Brain microvascular endothelial cell (primary cell): ENCODE measurements around the gene TMEM63B.
A peak's percentile ranks its signal among the peaks of the same experiment; 100 is the strongest.

Source experiments
- DNase-seq: peaks from one replicate; pipeline ENCODE4 v3.0.0-alpha.2; 2020
- H3K27ac ChIP-seq: fragments of 250-450 bp; sonication (Bioruptor Pico); 2 replicates; pipeline ENCODE4 v1.5.1; 2020; ENCODE audit warnings: mild to moderate bottlenecking, moderate library complexity
- H3K27me3 ChIP-seq: fragments of 250-450 bp; sonication (Bioruptor Pico); replicated peaks from 2 replicates; pipeline ENCODE4 v1.5.1; 2020; ENCODE audit warnings: mild to moderate bottlenecking
- H3K36me3 ChIP-seq: fragments of 250-450 bp; sonication (Bioruptor Pico); replicated peaks from 2 replicates; pipeline ENCODE4 v1.5.1; 2020; ENCODE audit warnings: mild to moderate bottlenecking
- H3K4me3 ChIP-seq: 2 replicates; pipeline ENCODE4 v1.5.1; 2011; ENCODE audit warnings: low read depth, mild to moderate bottlenecking, control low read depth, low read length, moderate library complexity
- in situ Hi-C: cut with HindIII; loops from 2 replicates; pipeline ENCODE4 v1.10.0; 2017; ENCODE audit warnings: low sequenced_read_pairs, low pct_ligation_motif_present
- TF ChIP-seq, protein P1 (sequence below): IDR thresholded peaks from 2 replicates; pipeline ENCODE4 v1.5.1; 2011; ENCODE audit warnings: low read depth, mild to moderate bottlenecking, moderate library complexity, low read length, control low read depth, inconsistent platforms; ENCODE audit errors: missing control alignments

Gene TMEM63B

DNA sequence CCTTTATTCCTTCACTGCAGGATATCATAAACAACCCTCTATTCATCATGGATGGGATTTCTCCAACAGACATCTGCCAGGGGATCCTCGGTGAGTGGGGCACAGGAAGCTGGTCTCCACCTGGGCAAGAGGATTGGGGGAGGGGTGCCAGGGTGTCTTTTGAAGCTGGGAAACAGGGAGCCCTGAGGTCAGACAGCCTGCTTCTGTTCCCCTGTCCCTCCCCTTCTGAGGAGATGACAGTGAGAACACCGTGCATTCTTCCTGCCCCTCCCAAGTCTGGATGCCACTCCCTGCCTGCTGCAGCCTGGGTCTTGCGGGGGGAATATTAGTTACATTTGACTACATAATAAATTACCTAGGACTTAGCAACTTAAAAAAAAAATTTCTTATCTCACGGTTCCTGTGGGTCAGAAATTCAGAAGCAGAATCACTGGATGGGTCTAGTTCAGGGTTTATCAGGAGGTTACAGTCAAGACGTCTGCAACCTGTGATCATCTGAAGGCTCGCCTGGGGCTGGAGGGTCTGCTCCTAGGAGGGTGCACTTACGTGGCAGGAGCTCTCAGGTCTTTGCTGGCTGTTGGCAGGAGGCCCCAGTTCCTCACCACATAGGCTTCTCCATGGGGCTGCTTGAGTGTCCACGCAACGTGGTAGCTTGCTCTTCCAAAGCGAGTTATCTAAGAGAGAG lies 42.7 kb downstream of the TMEM63B start:
- Histone ChIP-seq H3K36me3 (no peaks in the 10 kb centered on the region), H3K4me3 (no peak overlapping the region), H3K27ac (no peak overlapping the region), H3K27me3 (peaks cover 5% of the 10 kb centered on the region)
- DNase-seq, result no peak
- in situ Hi-C loops, result no loop called here
- TF ChIP-seq, protein P1, sequence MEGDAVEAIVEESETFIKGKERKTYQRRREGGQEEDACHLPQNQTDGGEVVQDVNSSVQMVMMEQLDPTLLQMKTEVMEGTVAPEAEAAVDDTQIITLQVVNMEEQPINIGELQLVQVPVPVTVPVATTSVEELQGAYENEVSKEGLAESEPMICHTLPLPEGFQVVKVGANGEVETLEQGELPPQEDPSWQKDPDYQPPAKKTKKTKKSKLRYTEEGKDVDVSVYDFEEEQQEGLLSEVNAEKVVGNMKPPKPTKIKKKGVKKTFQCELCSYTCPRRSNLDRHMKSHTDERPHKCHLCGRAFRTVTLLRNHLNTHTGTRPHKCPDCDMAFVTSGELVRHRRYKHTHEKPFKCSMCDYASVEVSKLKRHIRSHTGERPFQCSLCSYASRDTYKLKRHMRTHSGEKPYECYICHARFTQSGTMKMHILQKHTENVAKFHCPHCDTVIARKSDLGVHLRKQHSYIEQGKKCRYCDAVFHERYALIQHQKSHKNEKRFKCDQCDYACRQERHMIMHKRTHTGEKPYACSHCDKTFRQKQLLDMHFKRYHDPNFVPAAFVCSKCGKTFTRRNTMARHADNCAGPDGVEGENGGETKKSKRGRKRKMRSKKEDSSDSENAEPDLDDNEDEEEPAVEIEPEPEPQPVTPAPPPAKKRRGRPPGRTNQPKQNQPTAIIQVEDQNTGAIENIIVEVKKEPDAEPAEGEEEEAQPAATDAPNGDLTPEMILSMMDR, result no peak

GRCh38 chr6:44171899-44172546 lies 44.7 kb downstream of the TMEM63B start:
- in situ Hi-C loops, result no loop called here
- H3K27ac ChIP-seq, result no peak overlapping the region
- H3K36me3 ChIP-seq, result no peaks in the 10 kb centered on the region
- peaks cover 5% of the 10 kb centered on the region for H3K27me3 ChIP-seq
- TF ChIP-seq, protein P1, result peak; percentile 1
- no peak overlapping the region for H3K4me3 ChIP-seq
- DNase-seq, result no peak

GRCh38 chr6:44172731-44173500 lies 45.6 kb downstream of the TMEM63B start:
- Histone ChIP-seq H3K27me3 (peaks cover 5% of the 10 kb centered on the region), H3K27ac (no peak overlapping the region), H3K36me3 (no peaks in the 10 kb centered on the region), H3K4me3 (no peak overlapping the region)
- in situ Hi-C loops, result no loop called here
- TF ChIP-seq, protein P1, result peak; percentile 94
- DNase-seq, result peak; percentile 72

DNA sequence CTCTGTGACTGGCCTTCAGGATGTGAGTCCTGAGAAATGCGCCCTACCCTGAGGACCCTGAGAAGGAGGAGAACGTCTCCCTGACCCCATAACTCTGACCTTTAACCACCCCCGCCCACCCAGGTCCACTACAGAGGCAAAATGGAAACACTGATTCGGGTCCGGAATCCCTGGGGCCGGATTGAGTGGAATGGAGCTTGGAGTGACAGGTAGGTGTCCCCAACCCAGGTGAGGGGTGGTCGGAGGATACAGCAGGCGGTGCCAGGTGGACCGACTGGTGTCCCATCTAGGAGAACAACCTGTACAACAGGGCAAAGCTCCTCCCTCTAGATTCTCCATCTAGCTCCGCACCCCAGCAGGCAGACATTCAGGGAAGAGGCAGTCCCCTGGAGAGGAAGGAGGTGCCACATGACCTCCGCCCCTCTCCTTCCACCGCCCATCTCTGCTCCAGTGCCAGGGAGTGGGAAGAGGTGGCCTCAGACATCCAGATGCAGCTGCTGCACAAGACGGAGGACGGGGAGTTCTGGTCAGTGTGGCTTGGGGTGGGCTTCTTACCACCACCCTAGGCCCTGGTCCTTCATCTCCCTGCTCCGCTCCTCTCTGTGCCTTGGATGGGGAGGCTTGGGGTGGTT lies 48.9 kb downstream of the TMEM63B start:
- no peak overlapping the region for H3K4me3 ChIP-seq
- DNase-seq, result no peak
- no peaks in the 10 kb centered on the region for H3K36me3 ChIP-seq
- no peaks in the 10 kb centered on the region for H3K27me3 ChIP-seq
- no peak overlapping the region for H3K27ac ChIP-seq
- TF ChIP-seq, protein P1, result no peak
- in situ Hi-C loops, result no loop called here

DNA sequence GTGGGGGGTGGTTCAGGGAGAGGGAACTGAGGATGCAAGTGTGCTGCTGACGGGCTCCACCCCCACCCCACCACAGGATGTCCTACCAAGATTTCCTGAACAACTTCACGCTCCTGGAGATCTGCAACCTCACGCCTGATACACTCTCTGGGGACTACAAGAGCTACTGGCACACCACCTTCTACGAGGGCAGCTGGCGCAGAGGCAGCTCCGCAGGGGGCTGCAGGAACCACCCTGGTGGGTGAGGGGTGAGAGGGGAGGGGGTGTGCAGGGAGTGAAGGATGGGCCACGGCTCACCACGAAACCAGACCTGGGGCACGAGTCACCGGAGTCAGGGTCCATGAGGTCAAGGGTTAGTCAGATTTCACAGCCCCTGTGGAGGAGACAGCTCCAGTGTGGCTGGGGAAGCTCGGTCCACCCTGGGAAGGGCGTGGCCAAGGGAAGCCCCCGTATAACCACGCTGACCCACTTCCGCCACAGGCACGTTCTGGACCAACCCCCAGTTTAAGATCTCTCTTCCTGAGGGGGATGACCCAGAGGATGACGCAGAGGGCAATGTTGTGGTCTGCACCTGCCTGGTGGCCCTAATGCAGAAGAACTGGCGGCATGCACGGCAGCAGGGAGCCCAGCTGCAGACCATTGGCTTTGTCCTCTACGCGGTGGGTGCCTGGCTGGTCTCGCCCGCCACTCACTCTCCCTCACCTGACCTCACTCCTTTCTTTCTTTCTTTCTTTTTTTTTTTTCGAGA lies 49.6 kb downstream of the TMEM63B start:
- TF ChIP-seq, protein P1, result no peak
- in situ Hi-C loops, result no loop called here
- H3K36me3 ChIP-seq, result no peaks in the 10 kb centered on the region
- H3K27ac ChIP-seq, result no peak overlapping the region
- no peak for DNase-seq
- H3K27me3 ChIP-seq, result no peaks in the 10 kb centered on the region
- H3K4me3 ChIP-seq, result no peak overlapping the region
